ENCODE data around the gene UBE2L5. TPM values are rescaled to one million over a fixed set of nuclear protein-coding genes. Genes with fewer than 3 reads are reported as not detected.

UBE2L5 gene
- total and polyA plus RNA-seq, 4 experiments from 2014 or later: not detected

DNA sequence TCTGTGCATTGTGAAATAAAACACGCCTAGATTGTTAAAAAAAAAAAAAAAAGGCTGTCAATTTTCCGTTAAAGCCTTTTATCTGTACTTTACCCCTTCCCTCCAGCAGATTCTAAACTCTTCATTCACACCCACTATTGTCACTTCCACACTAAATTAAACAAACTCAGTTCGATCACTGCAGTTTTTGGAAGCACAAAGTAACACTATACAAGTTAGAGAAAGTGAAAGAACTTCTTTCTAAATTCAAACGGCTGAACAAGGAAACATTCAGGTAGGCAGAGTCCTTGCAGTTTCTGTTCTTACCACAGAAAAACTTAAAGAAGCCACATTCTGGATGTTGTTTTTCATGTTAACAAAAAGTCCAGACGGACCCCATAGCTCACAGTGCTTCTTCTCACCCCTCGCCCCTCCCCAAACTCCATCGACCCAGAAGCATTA lies 27.5 kb upstream of the UBE2L5 start:
- CTCF ChIA-PET (ENCODE audit: partially characterized antibody): interaction anchor here (1.1 to 9.1 kb wide), 11 partner anchors 10 to 88 kb away, joined by 3 to 136 read pairs (median 6); no protein-coding TSS in a partner anchor
- Histone ChIP-seq H3K27ac (ENCODE audit: low read depth, low read length) (peak overlapping the region; percentile 69), H3K9me3 (ENCODE audit: control insufficient read depth in 1 of 2, low read length in 2 of 2) (no peaks in the 10 kb centered on the region), H3K4me1 (ENCODE audit: insufficient read depth, low read length) (peaks cover 40% of the 10 kb centered on the region), H3K4me3 (ENCODE audit: low read length in 2 of 2) (peak overlapping the region; percentile 87 to 90), H3K27me3 (ENCODE audit: insufficient read depth, low read length) (no peaks in the 10 kb centered on the region), H3K36me3 (ENCODE audit: insufficient read depth, low read length) (no peaks in the 10 kb centered on the region)
- Mint-ChIP-seq H3K4me3 (peak overlapping the region; percentile 89 to 97 (median 91)), H3K27me3 (no peaks in the 10 kb centered on the region), H3K9me3 (no peaks in the 10 kb centered on the region), H3K27ac (peak overlapping the region; percentile 84 to 97 (median 95)), H3K36me3 (peaks cover 0 to 3% of the 10 kb centered on the region in 2 donors), H3K4me1 (peaks cover 21 to 67% (median 40%) of the 10 kb centered on the region in 4 donors)
- DNase-seq: peak; percentile 52 to 61 (median 54)
- intact Hi-C loops (cut with micrococcal nuclease): loop anchor here (1.0 to 5.0 kb wide), 3 partner anchors 14 to 87 kb away; partner anchors contain the start of gene KATNAL1
- POLR2A ChIA-PET (ENCODE audit: partially characterized antibody): interaction anchor here (0.7 to 9.5 kb wide), 22 partner anchors 11 to 260 kb away, joined by 3 to 401 read pairs (median 6); partner anchors contain the start of genes HMGB1, UBE2L5 and USPL1

- ChIA-PET POLR2A (ENCODE audit: partially characterized antibody) (interaction anchor here (0.6 to 9.5 kb wide), 25 partner anchors 11 to 263 kb away, joined by 3 to 401 read pairs (median 5); partner anchors contain the start of genes HMGB1, KATNAL1, UBE2L5 and USPL1), CTCF (ENCODE audit: partially characterized antibody) (interaction anchor here (1.1 to 9.1 kb wide), 9 partner anchors 10 to 67 kb away, joined by 3 to 136 read pairs (median 6); no protein-coding TSS in a partner anchor)
- no peaks in the 10 kb centered on the region for H3K9me3 ChIP-seq (ENCODE audit: control insufficient read depth in 1 of 2, low read length in 2 of 2)
- H3K27ac ChIP-seq (ENCODE audit: low read depth, low read length): peak overlapping the region; percentile 69
- intact Hi-C loops (cut with micrococcal nuclease): loop anchor here (1.0 to 5.0 kb wide), 4 partner anchors 13 to 88 kb away; partner anchors contain the start of genes KATNAL1 and UBE2L5
- H3K9me3 Mint-ChIP-seq: no peaks in the 10 kb centered on the region
- peaks cover 36% of the 10 kb centered on the region for H3K4me1 ChIP-seq (ENCODE audit: insufficient read depth, low read length)
- H3K4me3 ChIP-seq (ENCODE audit: low read length in 2 of 2): peak overlapping the region; percentile 87 to 90
- H3K27me3 ChIP-seq (ENCODE audit: insufficient read depth, low read length): no peaks in the 10 kb centered on the region
- H3K27ac Mint-ChIP-seq: peak overlapping the region; percentile 84 to 97 (median 95)
- H3K4me3 Mint-ChIP-seq: peak overlapping the region; percentile 89 to 97 (median 91)
- peaks cover 19 to 61% (median 38%) of the 10 kb centered on the region in 4 donors for H3K4me1 Mint-ChIP-seq
- peak; percentile 67 to 90 (median 75) for DNase-seq
- no peaks in the 10 kb centered on the region for H3K27me3 Mint-ChIP-seq
- H3K36me3 Mint-ChIP-seq: peaks cover 0 to 3% of the 10 kb centered on the region in 2 donors
- H3K36me3 ChIP-seq (ENCODE audit: insufficient read depth, low read length): no peaks in the 10 kb centered on the region
These were observed 26.8 kb upstream of the UBE2L5 start for GRCh38 chr13:30395192-30396158.

DNA sequence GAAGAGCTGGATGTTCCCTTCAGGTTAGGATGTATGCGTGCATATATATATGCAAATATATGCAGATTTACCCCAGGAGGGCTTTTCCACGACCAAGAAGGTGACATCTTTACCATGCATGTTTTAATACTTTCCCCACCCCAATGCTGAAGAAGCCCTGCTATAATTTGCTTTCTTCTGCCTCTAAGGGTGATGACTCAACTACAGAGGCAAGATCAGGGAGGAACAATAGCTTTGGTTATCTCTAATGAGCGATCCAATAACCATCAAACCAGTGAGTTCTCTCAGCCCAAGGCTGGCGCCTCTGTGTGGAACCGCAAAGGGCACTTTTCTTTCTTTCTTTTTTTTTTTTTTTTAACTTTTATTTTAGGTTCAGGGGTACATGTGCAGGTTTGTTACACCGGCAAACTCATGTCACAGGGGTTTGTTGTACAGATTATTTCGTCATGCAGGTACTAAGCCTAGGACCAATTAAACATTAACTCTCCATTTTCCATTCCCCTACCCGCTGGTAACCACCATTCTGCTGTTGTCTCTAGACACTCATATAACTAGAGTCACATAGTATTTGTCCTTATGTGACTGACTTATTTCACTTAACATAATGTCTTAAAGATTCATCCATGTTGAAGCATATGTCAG lies 25.7 kb upstream of the UBE2L5 start:
- Histone ChIP-seq H3K36me3 (ENCODE audit: insufficient read depth, low read length) (no peaks in the 10 kb centered on the region), H3K27ac (ENCODE audit: low read depth, low read length) (no peak overlapping the region), H3K4me1 (ENCODE audit: insufficient read depth, low read length) (peaks cover 36% of the 10 kb centered on the region), H3K4me3 (ENCODE audit: low read length in 2 of 2) (no peak overlapping the region), H3K9me3 (ENCODE audit: control insufficient read depth in 1 of 2, low read length in 2 of 2) (no peaks in the 10 kb centered on the region), H3K27me3 (ENCODE audit: insufficient read depth, low read length) (no peaks in the 10 kb centered on the region)
- peak in 1 of 5 donors; percentile 48 for DNase-seq
- Mint-ChIP-seq H3K27me3 (no peaks in the 10 kb centered on the region), H3K4me3 (peak overlapping the region in 2 of 8 donors; percentile 15 to 62), H3K4me1 (peaks cover 19 to 58% (median 37%) of the 10 kb centered on the region in 4 donors), H3K27ac (peak overlapping the region in 3 of 7 donors; percentile 12 to 84 (median 27)), H3K36me3 (peaks cover 0 to 3% of the 10 kb centered on the region in 2 donors), H3K9me3 (no peaks in the 10 kb centered on the region)
- CTCF ChIA-PET (ENCODE audit: partially characterized antibody): interaction anchor here (1.8 to 9.1 kb wide), 2 partner anchors 10 to 23 kb away, joined by 4 to 136 read pairs; no protein-coding TSS in a partner anchor
- intact Hi-C loops (cut with micrococcal nuclease): loop anchor here (1.0 to 5.0 kb wide), 2 partner anchors 26 to 89 kb away; partner anchors contain the start of genes KATNAL1 and UBE2L5
- POLR2A ChIA-PET (ENCODE audit: partially characterized antibody): interaction anchor here (0.6 to 9.5 kb wide), 10 partner anchors 10 to 239 kb away, joined by 3 to 401 read pairs (median 10); partner anchors contain the start of gene KATNAL1

DNA sequence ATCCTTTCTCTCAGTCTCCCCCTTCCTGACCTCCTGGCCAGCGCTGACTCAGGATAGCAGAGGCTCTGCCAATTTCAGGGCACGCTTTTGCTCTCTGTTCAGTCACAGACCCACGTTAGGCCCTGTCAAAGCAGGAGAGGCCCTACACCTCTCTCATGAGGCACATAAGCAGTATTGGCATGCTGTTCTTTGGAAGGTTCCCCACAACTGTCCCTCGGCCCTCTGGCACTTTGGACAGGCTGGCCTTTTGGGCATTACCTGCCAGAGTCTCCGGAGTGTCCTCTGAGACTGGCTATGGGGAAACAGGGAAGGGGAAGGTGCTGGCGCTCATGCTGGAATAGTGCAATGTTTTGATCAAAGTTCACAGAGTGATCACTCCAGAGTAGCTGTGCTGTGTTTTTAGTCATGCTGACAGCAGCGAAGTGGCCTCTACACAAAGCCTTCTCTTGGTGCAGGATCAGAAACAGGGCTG lies 23.7 kb upstream of the UBE2L5 start:
- peaks cover 29% of the 10 kb centered on the region for H3K4me1 ChIP-seq (ENCODE audit: insufficient read depth, low read length)
- intact Hi-C loops (cut with micrococcal nuclease): loop anchor here (5.0 kb wide), 1 partner anchor 91 kb away; the partner anchor contains the start of gene KATNAL1
- ChIA-PET POLR2A (ENCODE audit: partially characterized antibody) (interaction anchor here (0.9 kb wide), 1 partner anchor 10 kb away, joined by 4 read pairs; no protein-coding TSS in a partner anchor), CTCF (ENCODE audit: partially characterized antibody) (no interaction called here)
- H3K9me3 ChIP-seq (ENCODE audit: control insufficient read depth in 1 of 2, low read length in 2 of 2): no peaks in the 10 kb centered on the region
- no peaks in the 10 kb centered on the region for H3K9me3 Mint-ChIP-seq
- H3K27me3 ChIP-seq (ENCODE audit: insufficient read depth, low read length): no peaks in the 10 kb centered on the region
- H3K27me3 Mint-ChIP-seq: no peaks in the 10 kb centered on the region
- H3K36me3 ChIP-seq (ENCODE audit: insufficient read depth, low read length): no peaks in the 10 kb centered on the region
- H3K27ac ChIP-seq (ENCODE audit: low read depth, low read length): no peak overlapping the region
- no peak overlapping the region for H3K27ac Mint-ChIP-seq
- no peak for DNase-seq
- peaks cover 13 to 38% (median 24%) of the 10 kb centered on the region in 4 donors for H3K4me1 Mint-ChIP-seq
- no peak overlapping the region for H3K4me3 ChIP-seq (ENCODE audit: low read length in 2 of 2)
- no peak overlapping the region for H3K4me3 Mint-ChIP-seq
- H3K36me3 Mint-ChIP-seq: peaks cover 0 to 3% of the 10 kb centered on the region in 2 donors

DNA sequence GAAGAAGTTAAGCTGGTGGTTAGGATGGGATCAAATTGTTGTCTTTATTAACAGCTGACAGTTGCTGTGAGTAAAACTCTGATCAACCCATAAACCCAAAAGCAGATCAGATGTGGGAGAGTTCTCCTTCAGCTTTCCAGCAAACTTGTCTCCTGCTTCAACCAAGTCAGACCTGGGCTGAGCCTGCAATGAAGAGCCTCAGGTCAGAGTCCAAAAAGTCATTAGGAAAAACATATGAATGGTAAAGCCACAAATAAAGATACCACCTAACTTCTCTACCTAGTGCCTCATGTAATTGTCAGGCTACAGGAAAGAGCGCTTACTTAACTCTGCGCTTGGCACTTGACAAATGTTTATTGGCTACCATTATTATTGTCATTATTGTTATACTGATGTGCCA lies 21.9 kb upstream of the UBE2L5 start:
- Mint-ChIP-seq H3K36me3 (peaks cover 0 to under 1% of the 10 kb centered on the region in 2 donors), H3K9me3 (no peaks in the 10 kb centered on the region), H3K4me3 (no peak overlapping the region), H3K27ac (no peak overlapping the region), H3K4me1 (peaks cover 6 to 22% (median 12%) of the 10 kb centered on the region in 4 donors), H3K27me3 (no peaks in the 10 kb centered on the region)
- H3K9me3 ChIP-seq (ENCODE audit: control insufficient read depth in 1 of 2, low read length in 2 of 2): no peaks in the 10 kb centered on the region
- H3K36me3 ChIP-seq (ENCODE audit: insufficient read depth, low read length): no peaks in the 10 kb centered on the region
- intact Hi-C loops (cut with micrococcal nuclease): no loop called here
- H3K4me3 ChIP-seq (ENCODE audit: low read length in 2 of 2): no peak overlapping the region
- CTCF ChIA-PET (ENCODE audit: partially characterized antibody): interaction anchor here (0.7 to 1.3 kb wide), 2 partner anchors 11 to 26 kb away, joined by 3 read pairs; no protein-coding TSS in a partner anchor
- H3K27ac ChIP-seq (ENCODE audit: low read depth, low read length): no peak overlapping the region
- H3K4me1 ChIP-seq (ENCODE audit: insufficient read depth, low read length): peaks cover 12% of the 10 kb centered on the region
- no peaks in the 10 kb centered on the region for H3K27me3 ChIP-seq (ENCODE audit: insufficient read depth, low read length)
- DNase-seq: no peak
- POLR2A ChIA-PET (ENCODE audit: partially characterized antibody): interaction anchor here (1.2 kb wide), 2 partner anchors 26 to 30 kb away, joined by 3 to 4 read pairs; no protein-coding TSS in a partner anchor

DNA sequence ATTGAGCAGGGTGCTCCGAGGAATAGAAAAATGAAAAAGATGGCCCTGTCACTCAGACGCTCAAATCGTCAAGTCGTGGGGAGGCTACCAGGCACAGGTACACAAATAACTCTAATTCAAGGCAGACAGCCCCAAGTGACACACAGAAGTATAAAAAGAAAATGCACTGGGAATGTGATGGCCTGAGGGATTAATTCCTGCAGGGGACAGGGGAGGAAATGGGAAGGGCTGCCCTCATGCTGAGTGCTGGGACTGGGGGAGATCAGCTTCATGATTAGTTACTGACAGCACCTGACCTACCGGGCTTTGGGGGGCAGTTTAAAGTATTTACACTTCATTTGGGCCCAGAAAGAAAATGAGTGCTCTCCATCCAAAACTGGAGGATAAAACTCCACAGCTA lies 20.9 kb upstream of the UBE2L5 start:
- Mint-ChIP-seq H3K4me3 (no peak overlapping the region), H3K27me3 (no peaks in the 10 kb centered on the region), H3K36me3 (no peaks in the 10 kb centered on the region), H3K4me1 (peaks cover 1 to 13% (median 6%) of the 10 kb centered on the region in 4 donors), H3K27ac (no peak overlapping the region), H3K9me3 (no peaks in the 10 kb centered on the region)
- ChIA-PET CTCF (ENCODE audit: partially characterized antibody) (no interaction called here), POLR2A (ENCODE audit: partially characterized antibody) (interaction anchor here (8.2 kb wide), 1 partner anchor 29 kb away, joined by 76 read pairs; no protein-coding TSS in a partner anchor)
- Histone ChIP-seq H3K4me3 (ENCODE audit: low read length in 2 of 2) (no peak overlapping the region), H3K27me3 (ENCODE audit: insufficient read depth, low read length) (no peaks in the 10 kb centered on the region), H3K9me3 (ENCODE audit: control insufficient read depth in 1 of 2, low read length in 2 of 2) (no peaks in the 10 kb centered on the region), H3K36me3 (ENCODE audit: insufficient read depth, low read length) (no peaks in the 10 kb centered on the region), H3K4me1 (ENCODE audit: insufficient read depth, low read length) (peaks cover 2% of the 10 kb centered on the region), H3K27ac (ENCODE audit: low read depth, low read length) (no peak overlapping the region)
- intact Hi-C loops (cut with micrococcal nuclease): no loop called here
- DNase-seq: no peak
